Measurements from ENCODE around the gene P4HA2. TPM values are rescaled to one million over a fixed set of nuclear protein-coding genes. Genes with fewer than 3 reads are reported as not detected.
A peak's percentile ranks its signal among the peaks of the same experiment; 100 is the strongest.

The P4HA2 gene
- polyA plus RNA-seq, 5 donors = 24.6 to 42.9 (median 26.7) TPM

DNA sequence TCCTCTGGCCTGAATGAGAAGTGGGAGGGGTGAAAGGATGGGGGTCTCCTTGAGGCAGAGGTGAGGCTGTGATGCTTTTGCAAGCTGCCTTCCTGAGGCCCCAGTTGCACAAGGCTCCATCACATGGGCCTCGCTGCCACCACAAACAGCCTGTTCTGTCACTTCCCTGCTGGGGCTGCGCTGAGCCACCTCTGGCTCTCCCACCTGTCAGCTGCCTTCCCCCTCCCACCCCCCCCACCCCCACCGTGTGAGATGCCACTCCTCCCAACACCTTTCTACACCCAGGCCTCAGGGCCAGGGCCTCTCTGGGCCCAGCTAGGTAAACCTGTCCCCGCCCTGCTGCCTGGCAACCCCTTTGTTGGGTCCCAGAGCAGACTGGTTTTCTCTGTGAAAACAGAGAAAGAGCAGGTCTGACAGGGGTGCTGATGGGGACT is 25.4 kb upstream of the P4HA2 start:
- DNase-seq = peak; percentile 45 to 57

DNA sequence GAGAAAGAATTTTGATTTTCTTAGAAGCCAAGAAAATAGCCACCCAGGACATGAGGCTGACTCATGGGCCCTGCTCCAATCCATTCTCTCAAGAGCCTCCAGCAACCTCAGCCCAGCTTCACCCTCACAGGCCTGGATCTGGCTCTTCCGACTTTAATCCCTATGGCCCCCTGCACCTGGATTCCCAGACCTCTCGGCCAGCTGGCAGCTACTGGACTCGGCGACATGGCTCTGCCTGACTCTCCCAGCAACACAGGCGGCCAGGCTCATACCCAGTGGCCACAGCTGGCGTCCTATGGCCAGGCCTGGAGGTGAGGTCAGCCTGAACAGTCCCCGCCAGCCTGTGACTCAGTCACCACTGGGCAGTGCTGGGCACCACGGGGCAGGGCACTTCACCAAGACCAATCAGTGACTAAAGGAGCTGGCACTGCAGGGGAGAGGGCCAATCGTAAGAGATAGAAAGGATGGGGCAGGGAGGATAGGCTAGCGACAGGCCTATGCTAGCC is 23.6 kb upstream of the P4HA2 start:
- no peak for DNase-seq

DNA sequence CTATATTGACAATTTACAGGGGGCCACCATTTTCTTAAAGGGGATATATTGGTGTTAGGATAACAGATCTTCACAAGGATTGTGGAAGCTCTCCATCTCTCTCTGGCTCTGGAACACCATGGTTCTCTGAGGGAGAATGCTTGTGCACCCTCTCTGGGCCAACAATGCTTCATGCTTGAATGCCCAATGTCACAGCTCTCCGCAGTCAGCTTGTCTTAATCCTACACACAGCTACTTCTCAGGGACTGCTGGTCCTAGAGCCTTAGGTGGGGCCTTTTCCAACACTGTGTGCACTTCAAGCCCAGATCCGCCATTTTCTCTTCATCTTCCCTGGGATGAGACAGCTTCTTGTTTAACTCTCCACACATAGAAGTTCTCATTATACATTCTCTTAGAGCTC is 22.9 kb upstream of the P4HA2 start:
- no peak for DNase-seq

DNA sequence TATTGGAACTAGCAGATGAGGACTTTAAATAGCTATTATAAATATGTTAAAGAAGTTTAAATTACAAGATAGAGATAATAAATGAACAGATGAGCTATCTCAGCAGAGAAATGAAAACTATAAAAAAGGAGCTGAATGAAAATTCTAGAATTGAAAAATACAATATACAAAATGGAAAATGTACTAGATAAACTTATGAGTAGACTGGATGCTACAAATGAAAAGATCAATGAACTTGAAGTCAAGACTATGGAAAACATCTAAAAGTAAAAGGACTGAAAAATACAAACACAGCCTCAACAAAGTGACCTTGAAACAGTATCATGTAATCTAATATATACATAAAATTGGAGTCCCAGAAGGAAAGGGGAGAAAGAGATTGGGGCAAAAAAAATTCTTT is 19.2 kb upstream of the P4HA2 start:
- no peak for DNase-seq

DNA sequence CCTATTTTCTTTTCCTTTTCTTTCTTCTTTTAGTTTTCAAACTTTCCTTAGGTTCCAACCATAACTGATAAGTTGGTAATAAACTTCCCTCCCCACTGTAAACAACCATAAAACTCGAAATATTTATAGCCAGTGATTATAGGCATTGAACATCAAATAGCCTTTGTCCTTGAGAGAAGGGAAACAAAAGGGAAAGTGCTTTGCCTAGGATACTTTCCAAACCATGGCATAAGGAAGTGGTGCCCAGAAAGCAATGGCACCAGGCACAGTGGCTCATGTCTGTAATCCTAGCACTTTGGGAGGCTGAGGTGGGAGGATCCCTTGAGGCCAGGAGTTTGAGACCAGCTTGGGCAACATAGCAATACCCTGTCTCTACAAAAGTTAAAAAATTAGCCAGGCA is 17.9 kb upstream of the P4HA2 start:
- no peak for DNase-seq

DNA sequence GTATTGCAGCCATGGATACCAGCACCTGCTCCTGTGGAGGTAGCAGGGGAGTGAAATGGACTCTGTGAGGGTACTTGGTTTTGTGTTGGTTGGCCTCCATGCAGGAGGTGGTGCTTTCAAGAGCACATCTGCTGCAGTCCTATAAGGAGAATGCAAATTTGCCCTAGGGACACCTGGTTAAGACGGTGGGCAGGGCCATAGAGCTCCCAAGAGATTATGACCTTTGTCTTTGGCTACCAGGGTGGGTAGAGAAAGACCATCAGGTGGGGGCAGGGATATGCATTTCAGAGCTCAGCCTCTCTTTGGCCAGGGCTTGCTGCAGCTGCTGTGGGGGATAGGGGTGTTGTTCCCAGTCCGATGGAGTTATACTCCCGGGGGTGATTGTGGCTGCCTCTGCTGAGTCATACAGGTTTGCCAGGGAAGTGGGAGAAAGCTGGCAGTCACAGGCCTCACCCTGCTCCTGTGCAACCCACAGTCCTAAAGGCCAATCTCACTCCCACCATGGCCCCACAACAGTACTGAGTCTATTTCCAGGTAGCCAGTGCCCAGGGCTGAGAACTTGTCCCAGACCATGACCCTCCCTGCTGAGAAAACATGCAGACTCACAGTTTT is 15.8 kb upstream of the P4HA2 start:
- no peak for DNase-seq

DNA sequence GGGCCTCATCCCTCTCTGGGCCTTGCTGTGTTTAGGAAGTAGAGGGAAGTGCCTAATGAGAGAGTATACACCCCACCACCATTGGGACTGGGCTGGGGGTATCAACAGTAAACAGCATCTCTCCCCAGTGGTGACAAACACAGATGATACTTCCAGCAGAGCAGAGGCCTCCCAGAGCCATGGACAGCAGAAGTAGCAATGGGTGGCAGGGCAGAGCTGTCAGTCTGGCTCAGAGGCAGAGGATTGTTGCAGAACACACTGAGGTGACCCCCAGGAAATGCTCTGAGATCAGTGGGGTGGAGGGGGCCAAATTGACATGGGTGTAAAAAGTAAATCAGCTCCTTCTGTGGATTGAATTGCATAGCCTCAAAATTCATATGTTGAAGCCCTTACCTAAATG is 12.1 kb upstream of the P4HA2 start:
- DNase-seq = no peak

DNA sequence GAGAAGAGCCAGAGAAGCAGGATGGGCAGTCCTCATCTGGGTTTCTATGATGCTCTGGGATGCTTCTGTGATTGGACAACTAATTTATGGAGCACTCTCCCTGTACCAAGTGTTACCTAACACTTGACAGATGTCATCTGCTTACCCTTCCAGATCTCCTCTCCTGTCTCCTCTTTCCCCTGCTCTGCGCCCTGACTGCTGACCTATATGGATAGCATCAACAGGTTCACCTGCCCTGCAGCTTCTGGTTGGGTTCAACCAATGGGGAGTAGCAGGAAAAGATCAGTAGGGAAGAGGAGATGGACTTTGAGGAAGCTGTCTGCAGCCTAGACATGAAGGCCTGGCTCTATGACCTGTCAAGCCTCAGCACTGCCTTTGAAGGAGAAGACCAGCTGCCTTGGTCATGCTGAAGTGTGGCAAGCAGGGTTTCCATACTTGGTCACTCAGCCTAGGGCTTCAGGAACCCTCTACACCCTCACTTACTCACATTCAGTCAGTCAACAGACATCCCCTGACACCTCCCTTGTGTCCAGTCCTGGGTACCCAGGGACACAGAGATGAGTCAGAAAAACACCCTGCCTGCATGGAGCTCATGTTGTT is 11.3 kb upstream of the P4HA2 start:
- no peak for DNase-seq

- no peak for DNase-seq
Observed at GRCh38 chr5:132238169-132238744, 10.6 kb upstream of the P4HA2 start.

- DNase-seq = no peak
Observed at GRCh38 chr5:132237670-132238069, 10.0 kb upstream of the P4HA2 start.

DNA sequence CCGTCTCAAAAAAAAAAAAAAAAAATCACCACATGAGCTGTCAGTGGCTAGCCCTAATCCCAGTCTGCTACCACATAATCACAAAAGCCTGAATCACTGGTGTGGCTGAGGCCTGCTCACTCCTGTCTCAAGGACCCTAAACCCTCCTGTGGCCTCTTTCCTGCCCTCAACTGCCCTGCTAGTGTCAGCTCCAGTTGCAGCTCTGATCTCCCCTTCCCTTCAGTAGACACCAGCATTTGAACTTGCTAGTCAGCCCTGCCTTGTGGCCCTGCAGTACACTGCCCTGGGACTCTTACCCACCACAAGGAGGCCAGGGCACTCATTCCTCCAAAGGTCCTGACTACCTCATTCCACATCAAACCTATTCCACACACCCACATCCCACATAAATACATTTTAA is 9.5 kb upstream of the P4HA2 start:
- DNase-seq = no peak

DNA sequence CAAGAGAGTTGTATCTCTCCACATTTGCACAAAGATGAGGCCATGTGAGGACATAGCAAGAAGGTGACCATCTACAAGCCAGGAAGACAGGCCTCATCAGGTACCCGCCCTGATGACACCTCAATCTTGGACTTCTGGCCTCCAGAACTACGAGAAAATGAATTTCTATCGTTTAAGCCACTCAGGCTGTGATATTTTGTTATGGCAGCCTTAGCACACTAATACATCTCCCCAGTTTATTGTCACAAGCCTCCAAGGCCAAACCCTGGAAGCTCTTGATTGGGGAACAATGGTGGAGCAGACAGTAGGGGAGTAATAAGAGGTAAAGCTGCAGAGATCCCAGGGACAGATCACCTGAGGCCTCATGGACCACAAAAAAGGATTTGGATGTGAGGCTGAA is 7.7 kb upstream of the P4HA2 start:
- no peak for DNase-seq

- no peak for DNase-seq
Observed at GRCh38 chr5:132234684-132235062, 7.0 kb upstream of the P4HA2 start.

GRCh38 chr5:132233811-132234683 is 6.4 kb upstream of the P4HA2 start:
- DNase-seq = no peak

DNA sequence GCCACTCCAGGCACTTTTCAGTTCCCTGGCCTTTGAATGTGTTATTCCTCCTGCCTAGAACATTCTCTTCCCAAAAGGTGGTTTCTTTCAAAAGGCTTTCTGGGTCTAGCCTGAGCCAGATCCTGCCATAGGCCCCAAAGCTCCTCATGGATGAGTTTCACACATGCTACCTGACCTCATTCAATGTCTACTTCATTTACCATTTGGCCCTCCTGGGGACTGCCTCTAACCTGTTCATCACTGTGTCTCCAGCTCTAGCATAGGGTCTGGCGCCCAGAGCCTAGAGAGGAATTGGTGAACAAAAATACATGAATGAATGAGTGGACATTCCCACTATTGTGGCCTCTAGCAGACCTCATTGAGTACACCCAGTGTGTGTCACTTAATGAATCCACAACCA is 5.4 kb upstream of the P4HA2 start:
- no peak for DNase-seq

GRCh38 chr5:132232465-132232864 is 4.8 kb upstream of the P4HA2 start:
- no peak for DNase-seq

GRCh38 chr5:132230871-132231270 is 3.2 kb upstream of the P4HA2 start:
- no peak for DNase-seq

- DNase-seq = no peak
Observed at GRCh38 chr5:132229236-132229635, 1.6 kb upstream of the P4HA2 start.

DNA sequence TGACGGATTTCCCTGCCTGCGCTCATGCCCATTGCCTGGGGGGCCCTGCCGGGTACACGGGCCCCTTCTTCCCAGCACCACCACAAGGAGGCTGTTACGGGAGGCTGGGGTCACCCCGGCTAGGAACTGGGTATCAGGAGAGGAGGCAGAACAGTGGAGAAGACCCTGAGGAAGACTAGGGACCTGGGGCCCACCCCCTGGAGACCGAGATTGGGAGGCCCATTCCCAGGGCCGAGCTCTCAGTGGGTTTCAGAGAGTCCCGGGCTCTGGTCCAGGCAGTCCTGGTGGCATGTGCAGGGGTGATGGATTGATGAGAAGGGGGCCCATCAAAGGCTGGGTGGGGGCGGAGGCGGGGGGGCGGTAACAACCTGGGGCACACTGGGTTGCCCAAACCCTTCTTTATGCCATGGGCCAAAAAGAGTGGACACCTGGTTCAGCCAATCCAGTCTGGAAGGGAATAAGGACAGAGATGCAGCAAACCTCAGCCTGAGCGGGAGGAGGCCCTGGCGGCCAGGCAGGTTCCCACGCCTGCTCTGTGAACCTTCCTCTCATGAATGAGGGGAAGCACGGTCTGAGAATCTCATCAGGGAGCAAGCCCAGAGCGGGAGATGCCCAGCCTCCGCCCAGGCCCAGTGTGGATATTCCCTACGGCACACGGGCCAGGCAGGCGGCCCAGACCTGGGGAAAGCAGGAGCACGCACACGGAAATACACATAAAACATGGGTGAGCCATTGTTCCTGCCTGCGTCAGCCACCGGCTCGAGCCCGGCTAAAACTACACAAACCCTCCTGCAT is 785 bp upstream of the P4HA2 start:
- DNase-seq = no peak

DNA sequence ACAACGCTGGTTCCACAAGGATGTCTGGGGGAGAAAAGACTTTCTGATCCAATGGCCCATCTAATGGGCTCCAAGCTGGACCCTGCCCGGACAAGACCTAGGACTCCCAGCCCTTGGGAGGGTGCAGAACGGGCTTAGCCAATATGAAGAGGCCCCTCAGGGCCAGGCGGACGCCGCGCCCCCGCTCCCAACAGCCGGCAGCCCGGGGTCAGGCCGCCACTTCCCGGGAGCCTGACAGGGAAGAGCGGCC is 493 bp downstream of the P4HA2 start:
- no peak for DNase-seq

- DNase-seq = no peak
Observed at GRCh38 chr5:132226516-132227234, 978 bp downstream of the P4HA2 start.
